GM19395 (cell line): ENCODE measurements around the gene DDX4.

Experiments used
- ATAC-seq: cut with Tn5 transposase; IDR thresholded peaks from one replicate; pipeline ENCODE4 v1.9.1; 2021; ENCODE audit warnings: mild to moderate bottlenecking, moderate library complexity; ENCODE audit not compliant: unreplicated experiment

Gene DDX4

DNA sequence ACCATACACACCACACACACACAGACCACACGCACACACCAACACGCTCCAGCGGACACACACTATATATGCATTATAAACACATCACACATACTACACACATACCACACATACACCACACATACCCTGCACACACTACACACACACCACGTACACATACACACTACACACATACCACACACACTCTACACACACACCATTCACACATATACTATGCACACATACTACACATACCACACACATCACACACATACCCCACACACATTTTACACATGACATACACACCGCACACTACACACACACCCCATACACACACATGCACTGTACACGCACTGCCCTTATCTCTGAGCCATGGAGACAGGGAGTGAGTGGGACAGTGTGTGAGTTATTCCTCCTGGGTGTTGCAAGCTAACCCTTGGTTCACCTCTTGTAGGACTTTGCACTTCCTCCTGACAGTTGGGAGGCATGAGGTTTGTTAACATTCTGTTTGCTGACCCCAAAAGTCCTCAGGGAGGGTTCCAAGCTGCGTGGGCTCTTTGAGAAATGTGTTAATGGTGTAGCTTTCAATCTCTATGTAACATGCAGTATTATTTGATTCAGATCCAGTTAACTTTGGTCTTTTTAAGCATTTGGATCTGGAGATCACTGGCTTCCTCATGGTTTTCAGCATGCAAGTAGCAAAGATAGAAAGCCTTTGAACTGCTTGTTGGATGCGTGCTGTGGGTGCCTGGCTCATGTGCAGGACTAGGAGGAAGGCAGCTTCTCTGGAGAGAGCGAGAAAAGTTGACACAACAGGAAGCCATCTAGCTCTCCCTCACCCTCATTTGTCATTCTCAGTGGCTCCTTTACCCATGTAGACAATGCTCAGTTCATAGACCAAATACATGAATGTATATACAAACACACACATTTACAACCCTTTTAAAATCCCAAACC, 127.0 kb downstream of the DDX4 start:
- ATAC-seq = no peak

DNA sequence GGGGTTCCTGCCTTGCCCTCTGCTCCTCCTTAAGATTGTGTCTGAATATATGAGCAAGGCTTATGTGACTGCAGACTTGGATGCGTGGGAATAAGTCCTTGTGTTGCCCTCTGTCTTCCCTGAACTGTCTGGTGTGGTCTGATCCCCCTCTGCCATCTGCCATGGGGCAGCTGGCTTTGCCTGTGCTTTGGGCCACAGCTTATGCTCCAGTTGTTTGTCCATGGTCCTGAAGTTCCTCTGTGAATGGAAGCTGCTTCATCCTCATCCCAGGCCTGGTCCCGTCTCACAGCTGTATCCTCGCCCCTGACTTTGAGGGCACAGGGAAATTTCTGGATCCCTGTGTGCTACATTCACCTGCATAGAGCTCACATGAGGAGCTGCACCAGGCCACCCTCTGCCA, 128.0 kb downstream of the DDX4 start:
- no peak for ATAC-seq

GRCh38 chr5:55866485-55866884, 128.6 kb downstream of the DDX4 start:
- no peak for ATAC-seq
